GM23338 (cell line): ENCODE data around the gene TADA2A. TPM values are rescaled to one million over a fixed set of nuclear protein-coding genes. Genes with fewer than 3 reads are reported as not detected.

ENCODE experiments used
- ATAC-seq: fragments of 200-7000 bp; cut with Tn5 transposase; 3 replicates; pipeline ENCODE4 v1.9.1; 2020
- DNase-seq: peaks from one replicate; pipeline ENCODE4 v3.0.0-alpha.2; 2015; ENCODE audit warnings: low spot score
- H2AFZ ChIP-seq: fragments of 200-600 bp; sonication (generic); 2 replicates; pipeline ENCODE4 v1.8.0; 2016; ENCODE audit warnings: antibody characterized with exemption, mild to moderate bottlenecking, moderate library complexity
- H3F3A ChIP-seq: fragments of 200-600 bp; sonication (generic); replicated peaks from 2 replicates; pipeline ENCODE4 v1.8.0; 2017; ENCODE audit warnings: antibody characterized with exemption, mixed run types, low read depth
- H3K27ac ChIP-seq: fragments of 200-600 bp; sonication (generic); 2 replicates; pipeline ENCODE4 v1.6.1; 2016; ENCODE audit warnings: low read depth
- H3K27me3 ChIP-seq: fragments of 200-600 bp; sonication (generic); 2 replicates; pipeline ENCODE4 v1.8.0; 2016; ENCODE audit warnings: mild to moderate bottlenecking, mixed run types, moderate library complexity; ENCODE audit not compliant: insufficient read depth
- H3K36me3 ChIP-seq: fragments of 200-600 bp; sonication (generic); 2 replicates; pipeline ENCODE4 v1.8.0; 2016; ENCODE audit warnings: mild to moderate bottlenecking; ENCODE audit not compliant: insufficient read depth
- H3K4me1 ChIP-seq: fragments of 200-600 bp; sonication (generic); 2 replicates; pipeline ENCODE4 v1.8.0; 2016; ENCODE audit warnings: mild to moderate bottlenecking, moderate library complexity; ENCODE audit not compliant: insufficient read depth
- H3K4me2 ChIP-seq: fragments of 200-600 bp; sonication (generic); 2 replicates; pipeline ENCODE4 v1.7.1; 2017; ENCODE audit warnings: mixed run types
- H3K4me3 ChIP-seq: fragments of 200-600 bp; sonication (generic); 2 replicates; pipeline ENCODE4 v1.6.1; 2016; ENCODE audit warnings: mixed run types
- H3K79me2 ChIP-seq: fragments of 200-600 bp; sonication (generic); replicated peaks from 2 replicates; pipeline ENCODE4 v1.8.0; 2017; ENCODE audit warnings: mild to moderate bottlenecking; ENCODE audit not compliant: insufficient read depth
- H3K9me2 ChIP-seq: fragments of 200-600 bp; sonication (generic); 2 replicates; pipeline ENCODE4 v1.8.0; 2017; ENCODE audit not compliant: insufficient read depth
- H4K20me1 ChIP-seq: fragments of 200-600 bp; sonication (generic); replicated peaks from 2 replicates; pipeline ENCODE4 v1.8.0; 2017; ENCODE audit warnings: mild to moderate bottlenecking; ENCODE audit not compliant: insufficient read depth
- H3K27ac Mint-ChIP-seq: 2 replicates; pipeline ENCODE4 v1.8.0; 2020; ENCODE audit warnings: inconsistent platforms, mild to moderate bottlenecking, moderate library complexity, mixed read lengths
- H3K27me3 Mint-ChIP-seq: 3 replicates; pipeline ENCODE4 v1.8.0; 2022; ENCODE audit warnings: low read depth, mild to moderate bottlenecking, moderate library complexity, mixed read lengths, inconsistent platforms; ENCODE audit not compliant: insufficient read depth, poor library complexity
- H3K36me3 Mint-ChIP-seq: 3 replicates; pipeline ENCODE4 v1.8.0; 2021; ENCODE audit warnings: low read depth, mild to moderate bottlenecking, inconsistent platforms, moderate library complexity, mixed read lengths
- H3K4me1 Mint-ChIP-seq: 3 replicates; pipeline ENCODE4 v1.8.0; 2020; ENCODE audit warnings: mild to moderate bottlenecking, inconsistent platforms, mixed read lengths
- H3K4me3 Mint-ChIP-seq: 3 replicates; pipeline ENCODE4 v1.8.0; 2021; ENCODE audit warnings: moderate library complexity, mild to moderate bottlenecking, inconsistent platforms, mixed read lengths
- H3K9me3 Mint-ChIP-seq: 3 replicates; pipeline ENCODE4 v1.8.0; 2020; ENCODE audit warnings: moderate library complexity, mild to moderate bottlenecking, inconsistent platforms, mixed read lengths
- CREB1 ChIP-seq: fragments of 250-450 bp; sonication (Bioruptor Pico); IDR thresholded peaks from 2 replicates; pipeline ENCODE4 v1.5.0; 2020; ENCODE audit warnings: low read depth, mild to moderate bottlenecking, moderate library complexity
- CTCF ChIP-seq, 2 experiments: fragments of 200-600 bp in 1 of 2; sonication (generic) in 1 of 2; conservative IDR thresholded peaks; 2 replicates each; pipeline versions ENCODE4 v1.5.1 to v1.6.1; 2016 to 2017; ENCODE audit warnings: antibody characterized with exemption in 2 of 2, low read depth in 2 of 2, mild to moderate bottlenecking in 2 of 2, moderate library complexity in 1 of 2
- EZH2 ChIP-seq: fragments of 200-600 bp; sonication (generic); IDR thresholded peaks from one replicate; pipeline ENCODE4 v1.8.0; 2017; ENCODE audit warnings: antibody characterized with exemption, mild to moderate bottlenecking, low read depth; ENCODE audit not compliant: unreplicated experiment
- EZH2phosphoT487 ChIP-seq: fragments of 200-600 bp; sonication (generic); IDR thresholded peaks from one replicate; pipeline ENCODE4 v1.8.1; 2018; ENCODE audit warnings: antibody characterized with exemption; ENCODE audit not compliant: unreplicated experiment
- JUNB ChIP-seq: IDR thresholded peaks from one replicate; pipeline ENCODE4 v1.6.1; 2016; ENCODE audit warnings: antibody characterized with exemption; ENCODE audit not compliant: unreplicated experiment
- NANOG ChIP-seq: IDR thresholded peaks from 2 replicates; pipeline ENCODE4 v1.6.1; 2016; ENCODE audit warnings: antibody characterized with exemption, borderline replicate concordance
- POLR2AphosphoS5 ChIP-seq: IDR thresholded peaks from 2 replicates; pipeline ENCODE4 v1.6.1; 2016; ENCODE audit warnings: antibody characterized with exemption, low read depth
- REST ChIP-seq: IDR thresholded peaks from one replicate; pipeline ENCODE4 v1.6.1; 2018; ENCODE audit warnings: antibody characterized with exemption; ENCODE audit not compliant: unreplicated experiment
- ZNF114 ChIP-seq: fragments of 250-450 bp; sonication (Bioruptor Pico); IDR thresholded peaks from 2 replicates; pipeline ENCODE4 v1.5.0; 2020; ENCODE audit warnings: mild to moderate bottlenecking, moderate library complexity
- ZNF331 ChIP-seq: fragments of 250-450 bp; sonication (Bioruptor Pico); IDR thresholded peaks from 2 replicates; pipeline ENCODE4 v1.5.0; 2020; ENCODE audit warnings: low read depth, mild to moderate bottlenecking, moderate library complexity
- polyA plus RNA-seq: library from polyadenylated mRNA; unstranded; fragments of >200 nt; fragmentation: Nextera tagmentation; extraction: Ambion mirVana; gene quantifications from 2 replicates; pipeline ENCODE4 v1.2.1, GENCODE V29; 2016
- total RNA-seq: library from RNA; depleted of rRNA; stranded (reverse); fragments of >200 nt; shearing (Covaris generic); gene quantifications from 2 replicates; pipeline ENCODE4 v1.2.3, GENCODE V29; 2014
- TF ChIP-seq, protein P1 (sequence below): IDR thresholded peaks from 2 replicates; pipeline ENCODE4 v1.6.1; 2016; ENCODE audit warnings: antibody characterized with exemption
- TF ChIP-seq, protein P2 (sequence below): fragments of 250-450 bp; sonication (Bioruptor Pico); IDR thresholded peaks from 2 replicates; pipeline ENCODE4 v1.5.0; 2020; ENCODE audit warnings: mild to moderate bottlenecking, moderate library complexity

TADA2A gene
- total and polyA plus RNA-seq, 2 experiments from 2014 or later = 14.5 to 17.1 TPM

GRCh38 chr17:37479025-37479424, 72.3 kb downstream of the TADA2A start:
- Histone ChIP-seq H3K9me2 (no peaks in the 10 kb centered on the region), H3K4me3 (no peak overlapping the region), H4K20me1 (no peaks in the 10 kb centered on the region; the same call in 1 of the 2 replicates), H3K36me3 (peaks cover 21% of the 10 kb centered on the region), H3K27ac (peak overlapping the region; percentile 35; the same call in 1 of the 2 replicates), H3K4me1 (peaks cover 19% of the 10 kb centered on the region), H3K79me2 (no peaks in the 10 kb centered on the region), H3K27me3 (no peaks in the 10 kb centered on the region), H2AFZ (no peak overlapping the region), H3K4me2 (no peak overlapping the region), H3F3A (no peaks in the 10 kb centered on the region)
- DNase-seq = no peak
- TF ChIP-seq JUNB (no peak), ZNF331 (no peak), EZH2phosphoT487 (no peak), CTCF (conservative IDR thresholded peaks at IDR 0.05; ENCODE audit: low read depth in 2 of 2) (no peak), ZNF114 (CRISPR knock-in tag) (no peak), EZH2 (no peak), CREB1 (CRISPR knock-in tag) (no peak), NANOG (no peak), REST (no peak), POLR2AphosphoS5 (no peak)
- TF ChIP-seq, protein P1, sequence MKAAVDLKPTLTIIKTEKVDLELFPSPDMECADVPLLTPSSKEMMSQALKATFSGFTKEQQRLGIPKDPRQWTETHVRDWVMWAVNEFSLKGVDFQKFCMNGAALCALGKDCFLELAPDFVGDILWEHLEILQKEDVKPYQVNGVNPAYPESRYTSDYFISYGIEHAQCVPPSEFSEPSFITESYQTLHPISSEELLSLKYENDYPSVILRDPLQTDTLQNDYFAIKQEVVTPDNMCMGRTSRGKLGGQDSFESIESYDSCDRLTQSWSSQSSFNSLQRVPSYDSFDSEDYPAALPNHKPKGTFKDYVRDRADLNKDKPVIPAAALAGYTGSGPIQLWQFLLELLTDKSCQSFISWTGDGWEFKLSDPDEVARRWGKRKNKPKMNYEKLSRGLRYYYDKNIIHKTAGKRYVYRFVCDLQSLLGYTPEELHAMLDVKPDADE = no peak
- TF ChIP-seq, protein P2, sequence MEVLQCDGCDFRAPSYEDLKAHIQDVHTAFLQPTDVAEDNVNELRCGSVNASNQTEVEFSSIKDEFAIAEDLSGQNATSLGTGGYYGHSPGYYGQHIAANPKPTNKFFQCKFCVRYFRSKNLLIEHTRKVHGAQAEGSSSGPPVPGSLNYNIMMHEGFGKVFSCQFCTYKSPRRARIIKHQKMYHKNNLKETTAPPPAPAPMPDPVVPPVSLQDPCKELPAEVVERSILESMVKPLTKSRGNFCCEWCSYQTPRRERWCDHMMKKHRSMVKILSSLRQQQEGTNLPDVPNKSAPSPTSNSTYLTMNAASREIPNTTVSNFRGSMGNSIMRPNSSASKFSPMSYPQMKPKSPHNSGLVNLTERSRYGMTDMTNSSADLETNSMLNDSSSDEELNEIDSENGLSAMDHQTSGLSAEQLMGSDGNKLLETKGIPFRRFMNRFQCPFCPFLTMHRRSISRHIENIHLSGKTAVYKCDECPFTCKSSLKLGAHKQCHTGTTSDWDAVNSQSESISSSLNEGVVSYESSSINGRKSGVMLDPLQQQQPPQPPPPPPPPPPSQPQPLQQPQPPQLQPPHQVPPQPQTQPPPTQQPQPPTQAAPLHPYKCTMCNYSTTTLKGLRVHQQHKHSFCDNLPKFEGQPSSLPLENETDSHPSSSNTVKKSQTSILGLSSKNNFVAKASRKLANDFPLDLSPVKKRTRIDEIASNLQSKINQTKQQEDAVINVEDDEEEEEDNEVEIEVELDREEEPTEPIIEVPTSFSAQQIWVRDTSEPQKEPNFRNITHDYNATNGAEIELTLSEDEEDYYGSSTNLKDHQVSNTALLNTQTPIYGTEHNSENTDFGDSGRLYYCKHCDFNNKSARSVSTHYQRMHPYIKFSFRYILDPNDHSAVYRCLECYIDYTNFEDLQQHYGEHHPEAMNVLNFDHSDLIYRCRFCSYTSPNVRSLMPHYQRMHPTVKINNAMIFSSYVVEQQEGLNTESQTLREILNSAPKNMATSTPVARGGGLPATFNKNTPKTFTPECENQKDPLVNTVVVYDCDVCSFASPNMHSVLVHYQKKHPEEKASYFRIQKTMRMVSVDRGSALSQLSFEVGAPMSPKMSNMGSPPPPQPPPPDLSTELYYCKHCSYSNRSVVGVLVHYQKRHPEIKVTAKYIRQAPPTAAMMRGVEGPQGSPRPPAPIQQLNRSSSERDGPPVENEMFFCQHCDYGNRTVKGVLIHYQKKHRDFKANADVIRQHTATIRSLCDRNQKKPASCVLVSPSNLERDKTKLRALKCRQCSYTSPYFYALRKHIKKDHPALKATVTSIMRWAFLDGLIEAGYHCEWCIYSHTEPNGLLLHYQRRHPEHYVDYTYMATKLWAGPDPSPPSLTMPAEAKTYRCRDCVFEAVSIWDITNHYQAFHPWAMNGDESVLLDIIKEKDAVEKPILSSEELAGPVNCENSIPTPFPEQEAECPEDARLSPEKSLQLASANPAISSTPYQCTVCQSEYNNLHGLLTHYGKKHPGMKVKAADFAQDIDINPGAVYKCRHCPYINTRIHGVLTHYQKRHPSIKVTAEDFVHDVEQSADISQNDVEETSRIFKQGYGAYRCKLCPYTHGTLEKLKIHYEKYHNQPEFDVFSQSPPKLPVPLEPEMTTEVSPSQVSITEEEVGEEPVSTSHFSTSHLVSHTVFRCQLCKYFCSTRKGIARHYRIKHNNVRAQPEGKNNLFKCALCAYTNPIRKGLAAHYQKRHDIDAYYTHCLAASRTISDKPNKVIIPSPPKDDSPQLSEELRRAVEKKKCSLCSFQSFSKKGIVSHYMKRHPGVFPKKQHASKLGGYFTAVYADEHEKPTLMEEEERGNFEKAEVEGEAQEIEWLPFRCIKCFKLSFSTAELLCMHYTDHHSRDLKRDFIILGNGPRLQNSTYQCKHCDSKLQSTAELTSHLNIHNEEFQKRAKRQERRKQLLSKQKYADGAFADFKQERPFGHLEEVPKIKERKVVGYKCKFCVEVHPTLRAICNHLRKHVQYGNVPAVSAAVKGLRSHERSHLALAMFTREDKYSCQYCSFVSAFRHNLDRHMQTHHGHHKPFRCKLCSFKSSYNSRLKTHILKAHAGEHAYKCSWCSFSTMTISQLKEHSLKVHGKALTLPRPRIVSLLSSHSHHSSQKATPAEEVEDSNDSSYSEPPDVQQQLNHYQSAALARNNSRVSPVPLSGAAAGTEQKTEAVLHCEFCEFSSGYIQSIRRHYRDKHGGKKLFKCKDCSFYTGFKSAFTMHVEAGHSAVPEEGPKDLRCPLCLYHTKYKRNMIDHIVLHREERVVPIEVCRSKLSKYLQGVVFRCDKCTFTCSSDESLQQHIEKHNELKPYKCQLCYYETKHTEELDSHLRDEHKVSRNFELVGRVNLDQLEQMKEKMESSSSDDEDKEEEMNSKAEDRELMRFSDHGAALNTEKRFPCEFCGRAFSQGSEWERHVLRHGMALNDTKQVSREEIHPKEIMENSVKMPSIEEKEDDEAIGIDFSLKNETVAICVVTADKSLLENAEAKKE (CRISPR knock-in tag) = no peak
- Mint-ChIP-seq H3K4me1 (peaks cover 31% of the 10 kb centered on the region), H3K27me3 (peaks cover 3% of the 10 kb centered on the region), H3K9me3 (no peaks in the 10 kb centered on the region), H3K4me3 (no peak overlapping the region), H3K27ac (peak overlapping the region; percentile 1; the same call in 1 of the 2 replicates), H3K36me3 (peaks cover 38% of the 10 kb centered on the region)
- ATAC-seq = no peak
